K562 (cell line): ENCODE data around the gene EVC. TPM values are rescaled to one million over a fixed set of nuclear protein-coding genes. Genes with fewer than 3 reads are reported as not detected.

Source experiments
- ATAC-seq: fragments of 200-7000 bp; cut with Tn5 transposase; 3 replicates; pipeline ENCODE4 v1.9.1; 2020; ENCODE audit warnings: moderate library complexity
- BruUV-seq: library from RNA; stranded (reverse); fragments of 400-500 nt; replicated peaks from 2 replicates; lab custom pipeline; 2021; lab: Mats Ljungman, UMichigan
- CTCF ChIA-PET: fragments of 300-600 bp; formaldehyde crosslinking; extraction: SDS; loops from one replicate; lab custom pipeline; 2021; ENCODE audit warnings: low intra/inter-chr PET ratio; lab: Yijun Ruan, JAX
- POLR2A ChIA-PET: fragments of 300-600, 350-650 bp; sonication (Branson Sonifier 250); formaldehyde crosslinking; extraction: SDS; loops from one replicate; lab custom pipeline; 2021; ENCODE audit warnings: antibody characterized with exemption, inconsistent platforms; lab: Yijun Ruan, JAX
- DNase-seq, 4 experiments: peaks; one replicate each; pipeline versions ENCODE4 v3.0.0 to v3.0.0-alpha.2; 2011 to 2018; ENCODE audit warnings: low spot score in 3 of 4, mixed read lengths in 3 of 4; ENCODE audit errors: extremely low read depth in 1 of 4
- FAIRE-seq: peaks from 2 replicates; lab custom pipeline; 2011; peaks lifted over from hg19 to GRCh38; lab: Jason Lieb, UNC
- H2AFZ ChIP-seq: 2 replicates; pipeline ENCODE4 v1.6.0; 2011; ENCODE audit warnings: low read depth, low read length, control low read depth, inconsistent platforms
- H3K27ac ChIP-seq: fragments of 200-600 bp; 3 replicates; pipeline ENCODE4 v1.8.0; 2011; ENCODE audit warnings: low read depth, mild to moderate bottlenecking, control low read depth, inconsistent platforms, low read length, moderate library complexity, mixed read lengths; ENCODE audit errors: extremely low read depth
- H3K27me3 ChIP-seq, 2 experiments: fragments of 300-600 bp in 1 of 2; 2 replicates in 1 of 2; 3 replicates in 1 of 2; pipeline versions ENCODE4 v1.6.0 to v1.8.0; 2011; ENCODE audit warnings: inconsistent platforms in 2 of 2, low read length in 2 of 2, mild to moderate bottlenecking in 1 of 2, mixed read lengths in 1 of 2, moderate library complexity in 1 of 2; ENCODE audit not compliant: control insufficient read depth in 2 of 2, insufficient read depth in 2 of 2
- H3K36me3 ChIP-seq: fragments of 300-600 bp; 3 replicates; pipeline ENCODE4 v1.8.0; 2011; ENCODE audit warnings: mild to moderate bottlenecking, low read length, inconsistent platforms; ENCODE audit not compliant: control insufficient read depth, insufficient read depth
- H3K4me1 ChIP-seq, 2 experiments: fragments of 200-600 bp in 1 of 2; replicated peaks in 1 of 2; 2 replicates in 1 of 2; 3 replicates in 1 of 2; pipeline versions ENCODE4 v1.5.1 to v1.8.0; 2011; ENCODE audit warnings: inconsistent platforms in 2 of 2, low read length in 2 of 2, mild to moderate bottlenecking in 1 of 2, mixed read lengths in 1 of 2, moderate library complexity in 1 of 2; ENCODE audit not compliant: control insufficient read depth in 2 of 2, insufficient read depth in 2 of 2
- H3K4me2 ChIP-seq: 2 replicates; pipeline ENCODE4 v1.6.1; 2011; ENCODE audit warnings: low read length, control low read depth, inconsistent platforms, mixed read lengths; ENCODE audit not compliant: insufficient read depth
- H3K4me3 ChIP-seq: fragments of 200-600 bp; sonication (generic), shearing (Covaris generic); 2 replicates; pipeline ENCODE4 v1.5.1; 2016; ENCODE audit warnings: control low read depth, inconsistent platforms
- H3K79me2 ChIP-seq: fragments of 200-600 bp; 3 replicates; pipeline ENCODE4 v1.8.0; 2011; ENCODE audit warnings: low read length, inconsistent platforms; ENCODE audit not compliant: control insufficient read depth, insufficient read depth
- H3K9ac ChIP-seq, 2 experiments: 2 replicates each; pipeline versions ENCODE4 v1.6.0 to v1.6.1; 2011; ENCODE audit warnings: low read depth in 2 of 2, low read length in 2 of 2, control low read depth in 1 of 2, inconsistent platforms in 1 of 2, mild to moderate bottlenecking in 1 of 2, mixed read lengths in 1 of 2; ENCODE audit not compliant: insufficient read depth in 1 of 2
- H3K9me1 ChIP-seq: one replicate; pipeline ENCODE4 v1.6.0; 2011; ENCODE audit warnings: inconsistent platforms, mild to moderate bottlenecking, low read length, moderate library complexity; ENCODE audit not compliant: control insufficient read depth, insufficient read depth
- H3K9me3 ChIP-seq: replicated peaks from 2 replicates; pipeline ENCODE4 v1.5.1; 2011; ENCODE audit warnings: low read depth, low read length, inconsistent platforms; ENCODE audit not compliant: control insufficient read depth, insufficient read depth
- H4K20me1 ChIP-seq: replicated peaks from 2 replicates; pipeline ENCODE4 v1.6.1; 2011; ENCODE audit warnings: low read length, inconsistent platforms, mixed read lengths; ENCODE audit not compliant: control insufficient read depth, insufficient read depth
- ATF1 ChIP-seq, 2 experiments: fragments of 450-650 bp in 1 of 2; IDR thresholded peaks; 2 replicates each; pipeline ENCODE4 v1.6.1; 2016; ENCODE audit warnings: missing compliant biosample characterization in 1 of 2, missing genetic modification characterization in 1 of 2
- MBD2 ChIP-seq: sonication (generic); IDR thresholded peaks from 2 replicates; pipeline ENCODE4 v1.6.1; 2016; ENCODE audit warnings: low read depth, borderline replicate concordance
- PKNOX1 ChIP-seq: fragments of 450-650 bp; IDR thresholded peaks from 2 replicates; pipeline ENCODE4 v1.6.1; 2016
- POLR2H ChIP-seq: IDR thresholded peaks from 2 replicates; pipeline ENCODE4 v1.6.1; 2016; ENCODE audit warnings: missing genetic modification characterization, low read depth, mild to moderate bottlenecking, control low read depth, missing compliant biosample characterization, moderate library complexity
- POU5F1 ChIP-seq: fragments of 150-350 bp; IDR thresholded peaks from 2 replicates; pipeline ENCODE4 v1.6.1; 2014; ENCODE audit warnings: borderline replicate concordance, low read length, low read depth, mild to moderate bottlenecking; ENCODE audit not compliant: partially characterized antibody
- SNIP1 ChIP-seq: fragments of 450-650 bp; IDR thresholded peaks from 2 replicates; pipeline ENCODE4 v1.7.1; 2017; ENCODE audit warnings: low read depth, mild to moderate bottlenecking
- ZNF551 ChIP-seq: fragments of 250-450 bp; sonication (Bioruptor Pico); IDR thresholded peaks from 2 replicates; pipeline ENCODE4 v1.5.0; 2021; ENCODE audit warnings: mild to moderate bottlenecking, moderate library complexity
- WGBS: fragments of 100-300 bp; shearing (Covaris generic); methylation state at CpG from one replicate; pipeline ENCODE4 v1.1.6; 2016; ENCODE audit warnings: low coverage, mixed read lengths; ENCODE audit not compliant: insufficient coverage; ENCODE audit errors: missing lambda C conversion rate; 5-methylcytosine and 5-hydroxymethylcytosine counted together
- in situ Hi-C: fragments of 300-500 bp; cut with MboI; formaldehyde crosslinking; loops from 4 replicates; pipeline ENCODE4 v1.15.0; 2018; ENCODE audit warnings: inconsistent platforms, mixed read lengths
- intact Hi-C: fragments of 100-400 bp; cut with micrococcal nuclease; formaldehyde crosslinking; loops from 2 replicates; pipeline ENCODE4 v1.14.2; 2022
- polyA plus RNA-seq, 8 experiments: library from polyadenylated mRNA; depleted of rRNA in 4 of 8; stranded (reverse) in 5 of 8; unstranded in 3 of 8; fragments of >200 nt; fragmentation: Nextera tagmentation in 2 of 8; fragmentation: Illumina TruSeq in 1 of 8; extraction: Ambion mirVana in 2 of 8; extraction: Trizol in 1 of 8; gene quantifications; 2 replicates each; pipeline versions ENCODE4 v1.2.1 to v1.2.3, GENCODE V29; 2011 to 2014; ENCODE audit warnings: inconsistent platforms in 1 of 8, missing spikeins in 1 of 8
- total RNA-seq, 7 experiments: library from RNA; depleted of rRNA in 6 of 7; stranded (reverse); fragments of >200 nt in 6 of 7; fragmentation: Illumina TruSeq in 2 of 7; extraction: Trizol in 2 of 7; gene quantifications; 2 replicates each; pipeline versions ENCODE4 v1.2.1 to v1.2.3, GENCODE V29; 2011 to 2021; ENCODE audit warnings: low replicate concordance in 1 of 7

Gene EVC
- total and polyA plus RNA-seq, 9 of the 15 experiments (the other 6 are each of a cell fraction or from before 2014, with no cell fraction given), result 0.03 to 3.2 (median 1.1) TPM

GRCh38 chr4:5742388-5742787 lies 31.4 kb downstream of the EVC start:
- Histone ChIP-seq H3K4me3 (no peak overlapping the region), H4K20me1 (no peaks in the 10 kb centered on the region), H3K9ac (no peak overlapping the region), H3K9me1 (no peaks in the 10 kb centered on the region), H3K4me1 (no peaks in the 10 kb centered on the region), H3K4me2 (no peak overlapping the region), H3K27me3 (no peaks in the 10 kb centered on the region), H3K36me3 (no peaks in the 10 kb centered on the region), H3K9me3 (no peaks in the 10 kb centered on the region), H3K79me2 (no peaks in the 10 kb centered on the region), H3K27ac (no peak overlapping the region), H2AFZ (no peak overlapping the region)
- POLR2A ChIA-PET, result no interaction called here
- intact Hi-C loops, result no loop called here
- BruUV-seq, result no TSS peak
- FAIRE-seq (no peak), DNase-seq (no peak), ATAC-seq (no peak)
- no peak for TF ChIP-seq MBD2
- no peak for TF ChIP-seq ATF1 (CRISPR knock-in tag; IDR thresholded peaks at IDR 0.05)
- TF ChIP-seq ATF1 (tag; IDR thresholded peaks at IDR 0.05), result 0 out of 2 replicates have a peak, but pooled peaks have one; percentile 11
- CTCF ChIA-PET, result no interaction called here
- WGBS, result 19% methylated on average over 2 of the region's 2 CpGs
- in situ Hi-C loops, result no loop called here

GRCh38 chr4:5742968-5743367 lies 32.0 kb downstream of the EVC start:
- 0% methylated on average over 2 of the region's 2 CpGs for WGBS
- BruUV-seq, result no TSS peak
- no peaks in the 10 kb centered on the region for H4K20me1 ChIP-seq
- H3K79me2 ChIP-seq, result no peaks in the 10 kb centered on the region
- no peaks in the 10 kb centered on the region for H3K9me1 ChIP-seq
- ChIA-PET POLR2A (no interaction called here), CTCF (no interaction called here)
- no peaks in the 10 kb centered on the region for H3K9me3 ChIP-seq
- no peaks in the 10 kb centered on the region for H3K4me1 ChIP-seq
- intact Hi-C loops, result no loop called here
- H2AFZ ChIP-seq, result no peak overlapping the region
- no peaks in the 10 kb centered on the region for H3K36me3 ChIP-seq
- no peak overlapping the region for H3K9ac ChIP-seq
- DNase-seq (no peak), FAIRE-seq (no peak), ATAC-seq (no peak)
- no peaks in the 10 kb centered on the region for H3K27me3 ChIP-seq
- no peak overlapping the region for H3K4me2 ChIP-seq
- H3K4me3 ChIP-seq, result no peak overlapping the region
- in situ Hi-C loops, result no loop called here
- no peak overlapping the region for H3K27ac ChIP-seq
- no peak for TF ChIP-seq PKNOX1
- no peak for TF ChIP-seq SNIP1
- TF ChIP-seq POU5F1, result no peak
- TF ChIP-seq POLR2H, result no peak
- TF ChIP-seq ZNF551 (CRISPR knock-in tag), result no peak
